Left renal cortex interstitium (tissue), 4 donors: Measurements from ENCODE around the gene HPDL. TPM values are rescaled to one million over a fixed set of nuclear protein-coding genes. Genes with fewer than 3 reads are reported as not detected.

Source experiments
- DNase-seq, 4 donors: peaks; one replicate each; pipeline ENCODE4 v3.0.0-alpha.2; 2013; ENCODE audit warnings: low read depth in 4 of 4, low spot score in 2 of 4, missing footprints in 1 of 4
- polyA plus RNA-seq, 4 donors: library from polyadenylated mRNA; unstranded; fragments of 120-200 nt; gene quantifications; one replicate each; pipeline ENCODE4 v1.2.1, GENCODE V29; 2013; ENCODE audit not compliant: insufficient read length in 4 of 4

HPDL gene
- polyA plus RNA-seq, 4 donors, result 2.9 to 5.4 (median 3.6) TPM

DNA sequence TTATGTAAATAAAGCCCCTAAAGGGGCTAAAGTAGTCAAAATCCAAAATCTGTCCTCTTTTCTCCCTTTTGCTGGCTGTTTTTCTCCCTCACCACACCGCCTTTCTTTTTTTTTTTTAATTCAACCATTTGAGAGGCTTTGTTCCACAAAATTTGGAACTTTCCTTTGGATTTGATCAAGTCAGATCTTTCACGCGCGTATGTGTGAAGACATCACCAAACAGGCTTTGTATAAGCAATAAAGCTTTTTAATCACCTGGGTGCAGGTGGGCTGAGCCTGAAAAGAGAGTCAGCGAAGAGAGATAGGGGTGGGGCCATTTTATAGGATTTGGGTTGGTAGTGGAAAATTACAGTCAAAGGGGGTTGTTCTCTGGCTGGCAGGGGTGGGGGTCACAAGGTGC lies 5.3 kb upstream of the HPDL start:
- DNase-seq, result no peak

- no peak for DNase-seq
Observed at GRCh38 chr1:45322486-45323040, 4.1 kb upstream of the HPDL start.

- no peak for DNase-seq
Observed at GRCh38 chr1:45325851-45326506, 716 bp upstream of the HPDL start.

GRCh38 chr1:45327644-45328515 lies 1.2 kb downstream of the HPDL start:
- DNase-seq, result no peak

DNA sequence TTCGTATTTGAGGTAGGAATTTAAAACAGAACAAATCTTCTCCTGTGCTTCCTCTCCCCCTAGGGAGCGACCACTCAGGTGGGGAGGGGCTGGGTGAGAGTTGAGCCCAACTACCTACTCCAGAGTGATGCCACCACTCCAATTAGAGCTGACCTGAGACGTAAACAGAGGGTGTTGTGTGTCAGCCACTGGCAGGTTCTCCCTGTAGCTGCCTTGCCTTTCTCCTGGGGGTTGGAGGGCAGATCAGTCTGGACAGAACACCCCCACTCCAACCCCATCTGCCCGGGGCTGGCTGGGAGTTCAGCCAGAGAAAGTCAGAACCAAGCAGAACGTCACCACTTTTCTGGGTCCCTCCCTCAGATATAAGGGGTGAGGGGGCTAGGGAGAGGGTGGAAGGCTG lies 2.0 kb downstream of the HPDL start:
- no peak for DNase-seq

DNA sequence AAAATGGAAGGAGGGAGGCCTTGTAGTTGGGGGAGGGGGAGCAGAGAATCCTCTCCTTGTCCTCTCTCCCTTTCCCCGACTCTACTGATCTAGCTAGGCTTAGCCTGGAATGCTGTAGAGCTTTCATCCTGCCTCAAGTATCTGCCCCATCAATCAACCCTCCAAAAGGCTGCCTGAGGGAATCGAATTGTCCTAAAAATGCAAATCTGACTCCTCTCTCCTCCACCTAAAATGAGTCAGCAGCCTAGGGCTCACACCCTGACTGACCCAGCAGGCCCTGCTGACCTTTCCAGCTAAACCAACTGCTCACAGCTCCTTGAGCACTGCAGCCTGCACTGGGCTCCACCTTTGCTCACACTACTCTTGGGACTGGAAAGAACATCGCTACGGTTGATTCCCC lies 2.8 kb downstream of the HPDL start:
- DNase-seq, result no peak

DNA sequence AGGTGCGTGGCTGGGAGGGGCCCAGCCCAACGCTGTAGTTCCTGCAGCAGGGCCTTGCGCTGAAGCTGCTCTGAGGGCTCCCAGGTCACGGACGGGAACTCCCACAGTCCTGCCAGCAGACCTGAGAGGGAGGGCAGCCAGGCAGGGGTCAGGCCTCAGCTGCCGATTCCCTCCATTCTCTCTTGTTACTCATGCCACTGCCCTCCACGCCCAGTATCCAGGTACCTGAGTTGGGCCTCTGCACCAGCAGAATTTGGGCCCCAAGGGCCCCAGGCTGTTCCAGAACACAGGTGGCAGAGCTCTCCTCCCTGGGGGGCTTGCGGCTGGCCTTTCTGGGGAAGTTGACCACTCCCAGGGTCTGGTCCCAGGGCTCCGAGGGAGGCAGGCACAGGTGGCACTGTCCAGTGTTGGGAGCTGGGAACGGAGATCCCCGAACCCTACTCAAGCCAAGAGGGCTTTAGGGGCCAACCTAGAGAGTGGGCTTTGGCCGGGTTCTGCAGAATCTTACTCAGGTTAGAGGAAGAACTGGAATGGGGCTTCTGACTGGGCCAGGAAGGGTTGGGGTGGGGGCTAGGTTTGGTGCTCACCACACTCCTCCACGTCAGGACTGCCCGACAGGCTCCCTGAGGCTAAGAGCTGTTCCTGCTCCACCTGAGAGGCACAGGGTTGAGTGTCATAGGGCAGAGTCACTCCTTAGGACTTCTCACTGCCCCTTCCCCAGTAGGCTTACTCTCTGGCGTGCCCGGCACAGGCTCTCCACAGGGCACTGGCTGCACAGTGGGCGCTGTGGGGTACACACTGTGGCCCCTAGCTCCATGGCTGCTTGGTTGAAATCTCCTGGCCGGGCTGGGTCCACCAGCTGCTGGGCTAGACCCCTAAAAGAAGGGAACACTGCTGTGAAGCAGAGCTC lies 5.0 kb downstream of the HPDL start:
- no peak for DNase-seq

GRCh38 chr1:45332346-45332720 lies 5.6 kb downstream of the HPDL start:
- no peak for DNase-seq

GRCh38 chr1:45334308-45335245 lies 7.9 kb downstream of the HPDL start:
- DNase-seq, result no peak

- DNase-seq, result no peak
Observed at GRCh38 chr1:45335855-45336324, 9.2 kb downstream of the HPDL start.

- DNase-seq, result no peak
Observed at GRCh38 chr1:45337630-45338325, 11.1 kb downstream of the HPDL start.

DNA sequence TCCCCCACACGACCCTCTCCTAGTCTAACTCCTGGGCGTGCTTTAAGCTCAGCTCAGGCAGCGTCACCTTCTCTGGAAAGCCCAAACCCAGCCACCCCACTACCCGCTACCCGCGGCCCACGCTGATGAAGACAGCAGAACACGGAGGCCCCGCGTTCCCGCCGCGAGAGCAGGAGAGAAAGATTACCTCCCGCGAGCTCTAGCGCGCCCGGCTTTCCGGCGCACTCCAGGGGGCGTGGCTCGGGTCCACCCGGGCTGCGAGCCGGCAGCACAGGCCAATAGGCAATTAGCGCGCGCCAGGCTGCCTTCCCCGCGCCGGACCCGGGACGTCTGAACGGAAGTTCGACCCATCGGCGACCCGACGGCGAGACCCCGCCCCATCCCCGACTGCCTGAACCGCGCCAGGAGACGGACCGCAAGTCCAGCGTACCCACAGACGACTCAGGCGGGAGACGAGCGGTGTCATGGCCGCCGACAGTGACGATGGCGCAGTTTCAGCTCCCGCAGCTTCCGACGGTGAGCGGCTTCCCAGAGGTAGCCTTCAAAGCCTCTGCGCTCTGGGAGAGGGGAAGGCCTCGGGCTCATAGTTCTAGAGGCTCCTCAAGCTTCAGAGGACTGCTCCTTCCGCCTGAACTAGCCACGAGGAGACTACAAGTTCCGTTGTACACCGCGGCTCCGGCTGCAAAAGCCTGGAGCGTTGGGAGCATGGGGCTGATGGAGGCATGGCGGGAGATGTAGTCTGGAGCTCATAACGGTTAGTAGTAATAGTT lies 13.3 kb downstream of the HPDL start, which contains the start of the genes MUTYH and TOE1:
Gene MUTYH (minus strand): TSS at position 652 of the 770 bp plus-strand sequence. CDS start 5,935 bp downstream, outside the sequence.
Gene TOE1 (plus strand): TSS at position 382 of the 770 bp plus-strand sequence. CDS start 83 bp downstream, at position 465.
- peak; percentile 81 to 86 (median 81) for DNase-seq

GRCh38 chr1:45340816-45341466 lies 14.2 kb downstream of the HPDL start:
- no peak for DNase-seq

- DNase-seq, result no peak
Observed at GRCh38 chr1:45344499-45344898, 17.8 kb downstream of the HPDL start.

- DNase-seq, result no peak
Observed at GRCh38 chr1:45345014-45345413, 18.3 kb downstream of the HPDL start.

GRCh38 chr1:45346473-45346872 lies 19.8 kb downstream of the HPDL start:
- no peak for DNase-seq

DNA sequence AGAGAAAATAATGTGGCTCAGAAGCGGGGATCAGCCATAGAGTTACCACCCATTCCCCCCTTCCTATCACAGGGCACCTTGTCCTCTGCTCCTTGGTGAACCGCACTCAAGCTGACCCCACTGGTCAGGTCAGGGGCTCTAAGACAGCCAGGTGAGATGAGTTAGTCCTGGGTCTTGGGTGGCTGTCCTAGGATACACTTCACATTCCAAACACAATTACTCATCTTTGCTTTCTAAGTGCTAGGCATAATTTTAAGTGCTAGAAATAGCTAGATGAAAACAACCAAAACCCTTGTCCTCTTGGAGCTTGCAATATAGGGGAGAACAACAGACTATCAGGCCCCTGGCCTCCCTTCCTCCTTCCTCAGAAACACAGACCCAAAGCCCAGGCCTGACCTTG lies 21.3 kb downstream of the HPDL start:
- no peak for DNase-seq
